ENCODE results near the gene PCGF5. TPM values are rescaled to one million over a fixed set of nuclear protein-coding genes. Genes with fewer than 3 reads are reported as not detected.

PCGF5 gene
- total and polyA plus RNA-seq, 9 of the 15 experiments (the other 6 are each of a cell fraction or from before 2014, with no cell fraction given): 10.9 to 40.0 (median 20.3) TPM

DNA sequence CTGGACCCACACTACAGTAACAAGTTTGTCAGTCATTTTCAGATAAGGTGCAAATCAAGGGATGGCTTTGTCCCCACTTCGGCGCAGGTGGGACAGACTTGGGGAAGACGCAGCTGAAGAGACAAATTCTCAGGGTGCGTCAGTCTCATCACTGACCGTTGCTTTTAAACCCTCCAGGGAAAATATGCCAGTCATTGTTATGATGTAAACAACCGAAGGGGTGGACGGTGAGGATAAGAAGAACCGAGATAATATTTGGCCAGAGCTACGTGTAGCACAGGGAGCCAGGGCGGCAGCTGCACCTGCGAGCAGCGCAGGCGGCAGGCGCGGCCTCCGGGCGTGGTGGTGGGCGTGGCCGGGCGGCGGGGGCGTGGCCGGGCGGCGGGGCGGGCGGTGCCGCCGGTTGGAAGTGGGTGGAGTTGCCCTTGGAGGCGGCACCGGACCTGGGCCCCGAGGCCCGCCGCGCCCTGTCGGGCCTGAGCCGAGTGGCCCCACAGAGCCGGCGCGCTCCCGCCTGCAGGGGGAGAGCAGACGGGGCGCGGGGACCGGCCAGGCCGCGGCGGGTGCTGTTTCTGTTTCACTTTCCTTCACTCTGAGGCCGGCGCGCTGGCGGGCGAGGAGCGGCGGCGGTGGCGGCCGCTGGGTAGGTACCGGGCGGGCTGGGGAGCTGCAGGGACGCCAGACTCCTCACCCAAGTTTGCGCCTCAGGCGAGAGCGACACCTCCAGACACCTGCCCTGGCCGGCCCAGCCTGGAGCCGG is at the start of gene PCGF5 (continued):
- TF ChIP-seq, protein P1, sequence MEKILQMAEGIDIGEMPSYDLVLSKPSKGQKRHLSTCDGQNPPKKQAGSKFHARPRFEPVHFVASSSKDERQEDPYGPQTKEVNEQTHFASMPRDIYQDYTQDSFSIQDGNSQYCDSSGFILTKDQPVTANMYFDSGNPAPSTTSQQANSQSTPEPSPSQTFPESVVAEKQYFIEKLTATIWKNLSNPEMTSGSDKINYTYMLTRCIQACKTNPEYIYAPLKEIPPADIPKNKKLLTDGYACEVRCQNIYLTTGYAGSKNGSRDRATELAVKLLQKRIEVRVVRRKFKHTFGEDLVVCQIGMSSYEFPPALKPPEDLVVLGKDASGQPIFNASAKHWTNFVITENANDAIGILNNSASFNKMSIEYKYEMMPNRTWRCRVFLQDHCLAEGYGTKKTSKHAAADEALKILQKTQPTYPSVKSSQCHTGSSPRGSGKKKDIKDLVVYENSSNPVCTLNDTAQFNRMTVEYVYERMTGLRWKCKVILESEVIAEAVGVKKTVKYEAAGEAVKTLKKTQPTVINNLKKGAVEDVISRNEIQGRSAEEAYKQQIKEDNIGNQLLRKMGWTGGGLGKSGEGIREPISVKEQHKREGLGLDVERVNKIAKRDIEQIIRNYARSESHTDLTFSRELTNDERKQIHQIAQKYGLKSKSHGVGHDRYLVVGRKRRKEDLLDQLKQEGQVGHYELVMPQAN (IDR thresholded peaks at IDR 0.05; ENCODE audit: borderline replicate concordance): no peak
- peak in 1 of 2 experiments; percentile 52; a peak in 1 of 4 replicates for TF ChIP-seq TEAD1 (CRISPR knock-in tag; IDR thresholded peaks at IDR 0.05)
- TF ChIP-seq CC2D1A (IDR thresholded peaks at IDR 0.05): 0 out of 2 replicates have a peak, but pooled peaks have one; percentile 32
- TF ChIP-seq, protein P2, sequence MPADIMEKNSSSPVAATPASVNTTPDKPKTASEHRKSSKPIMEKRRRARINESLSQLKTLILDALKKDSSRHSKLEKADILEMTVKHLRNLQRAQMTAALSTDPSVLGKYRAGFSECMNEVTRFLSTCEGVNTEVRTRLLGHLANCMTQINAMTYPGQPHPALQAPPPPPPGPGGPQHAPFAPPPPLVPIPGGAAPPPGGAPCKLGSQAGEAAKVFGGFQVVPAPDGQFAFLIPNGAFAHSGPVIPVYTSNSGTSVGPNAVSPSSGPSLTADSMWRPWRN (IDR thresholded peaks at IDR 0.05; ENCODE audit: low read depth): peak; percentile 64
- peak; percentile 43; the same call in 1 of the 2 replicates for TF ChIP-seq GABPB1 (CRISPR knock-in tag; IDR thresholded peaks at IDR 0.05)
- peak; percentile 50; the same call in 1 of the 2 replicates for TF ChIP-seq MYC (IDR thresholded peaks at IDR 0.05; ENCODE audit: low read depth, low read length)
- TF ChIP-seq MYC (CRISPR knock-in tag; IDR thresholded peaks at IDR 0.05; ENCODE audit: borderline replicate concordance, low read depth): no peak
- peak; percentile 85 for TF ChIP-seq NFE2L1 (tag; IDR thresholded peaks at IDR 0.05; ENCODE audit: borderline replicate concordance, low read depth)
- peak; percentile 77 for TF ChIP-seq TAL1 (IDR thresholded peaks at IDR 0.05)
- no peak for TF ChIP-seq NR2C2 (CRISPR knock-in tag; IDR thresholded peaks at IDR 0.05)
- peak; percentile 52 for TF ChIP-seq NR2C2 (tag; IDR thresholded peaks at IDR 0.05)
- peak; percentile 80 for TF ChIP-seq SMARCE1 (IDR thresholded peaks at IDR 0.05)
- peak; percentile 86 for TF ChIP-seq MYBL2 (IDR thresholded peaks at IDR 0.05; ENCODE audit: low read depth)
- TF ChIP-seq MYBL2 (CRISPR knock-in tag; IDR thresholded peaks at IDR 0.05; ENCODE audit: borderline replicate concordance): no peak
- TF ChIP-seq MIER1 (IDR thresholded peaks at IDR 0.05; ENCODE audit: low read depth): no peak
- peak in 2 of 3 experiments; percentile 5 to 11 for TF ChIP-seq YY1 (IDR thresholded peaks at IDR 0.05; ENCODE audit: borderline replicate concordance in 1 of 3, control insufficient read depth in 1 of 3, extremely low read depth in 1 of 3, insufficient read depth in 3 of 3, insufficient read length in 1 of 3, insufficient replicate concordance in 2 of 3, low read depth in 1 of 3, low read length in 2 of 3)
- TF ChIP-seq ATF1 (CRISPR knock-in tag; IDR thresholded peaks at IDR 0.05): no peak
- peak; percentile 70 for TF ChIP-seq ATF1 (tag; IDR thresholded peaks at IDR 0.05)
- TF ChIP-seq GATAD2B (IDR thresholded peaks at IDR 0.05; ENCODE audit: borderline replicate concordance): 0 out of 2 replicates have a peak, but pooled peaks have one; percentile 40
- TF ChIP-seq, protein P3, sequence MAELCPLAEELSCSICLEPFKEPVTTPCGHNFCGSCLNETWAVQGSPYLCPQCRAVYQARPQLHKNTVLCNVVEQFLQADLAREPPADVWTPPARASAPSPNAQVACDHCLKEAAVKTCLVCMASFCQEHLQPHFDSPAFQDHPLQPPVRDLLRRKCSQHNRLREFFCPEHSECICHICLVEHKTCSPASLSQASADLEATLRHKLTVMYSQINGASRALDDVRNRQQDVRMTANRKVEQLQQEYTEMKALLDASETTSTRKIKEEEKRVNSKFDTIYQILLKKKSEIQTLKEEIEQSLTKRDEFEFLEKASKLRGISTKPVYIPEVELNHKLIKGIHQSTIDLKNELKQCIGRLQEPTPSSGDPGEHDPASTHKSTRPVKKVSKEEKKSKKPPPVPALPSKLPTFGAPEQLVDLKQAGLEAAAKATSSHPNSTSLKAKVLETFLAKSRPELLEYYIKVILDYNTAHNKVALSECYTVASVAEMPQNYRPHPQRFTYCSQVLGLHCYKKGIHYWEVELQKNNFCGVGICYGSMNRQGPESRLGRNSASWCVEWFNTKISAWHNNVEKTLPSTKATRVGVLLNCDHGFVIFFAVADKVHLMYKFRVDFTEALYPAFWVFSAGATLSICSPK (IDR thresholded peaks at IDR 0.05; ENCODE audit: borderline replicate concordance): no peak
- TF ChIP-seq CTBP1 (IDR thresholded peaks at IDR 0.05; ENCODE audit: borderline replicate concordance): peak; percentile 98
